OCI-LY7 (cell line): Measurements from ENCODE around the gene EWSR1. TPM values are rescaled to one million over a fixed set of nuclear protein-coding genes. Genes with fewer than 3 reads are reported as not detected.

ENCODE experiments used
- BruUV-seq: library from RNA; stranded (reverse); fragments of 400-500 nt; replicated peaks from 2 replicates; lab custom pipeline; 2021; lab: Mats Ljungman, UMichigan
- CTCF ChIA-PET: fragments of 300-600 bp; sonication (Branson Sonifier 250); formaldehyde crosslinking; loops from one replicate; lab custom pipeline; 2022; ENCODE audit warnings: antibody characterized with exemption; ENCODE audit not compliant: unreplicated experiment; lab: Charles Lee
- POLR2A ChIA-PET: fragments of 300-600 bp; sonication (Branson Sonifier 250); formaldehyde crosslinking; loops from one replicate; lab custom pipeline; 2022; ENCODE audit warnings: antibody characterized with exemption; lab: Charles Lee
- DNase-seq: peaks from one replicate; pipeline ENCODE4 v3.0.0-alpha.2; 2015; ENCODE audit warnings: low spot score
- H2AFZ ChIP-seq: fragments of 200-600 bp; sonication (generic), shearing (Covaris generic); 2 replicates; pipeline ENCODE4 v1.6.1; 2014; ENCODE audit warnings: mild to moderate bottlenecking, antibody characterized with exemption, low read length, moderate library complexity
- H3K27ac ChIP-seq: fragments of 200-600 bp; sonication (generic); 2 replicates; pipeline ENCODE4 v1.5.1; 2014; ENCODE audit warnings: mixed run types, low read depth, mild to moderate bottlenecking, moderate library complexity, low read length, inconsistent platforms; ENCODE audit not compliant: poor library complexity, severe bottlenecking
- H3K36me3 ChIP-seq: fragments of 200-600 bp; sonication (generic); 2 replicates; pipeline ENCODE4 v1.6.1; 2014; ENCODE audit warnings: mild to moderate bottlenecking, antibody characterized with exemption, low read length, moderate library complexity, mixed read lengths; ENCODE audit not compliant: insufficient read depth
- H3K4me1 ChIP-seq: fragments of 200-600 bp; sonication (generic); 2 replicates; pipeline ENCODE4 v1.5.1; 2014; ENCODE audit warnings: mild to moderate bottlenecking, low read length; ENCODE audit not compliant: insufficient read depth, poor library complexity, severe bottlenecking
- H3K4me2 ChIP-seq: fragments of 200-600 bp; sonication (generic); 2 replicates; pipeline ENCODE4 v1.6.1; 2014; ENCODE audit warnings: mild to moderate bottlenecking, low read length
- H3K4me3 ChIP-seq: fragments of 200-600 bp; sonication (generic); 2 replicates; pipeline ENCODE4 v1.5.1; 2014; ENCODE audit warnings: mild to moderate bottlenecking, low read depth, low read length; ENCODE audit not compliant: poor library complexity, severe bottlenecking
- H3K79me2 ChIP-seq: fragments of 200-600 bp; sonication (generic); 2 replicates; pipeline ENCODE4 v1.6.1; 2016; ENCODE audit warnings: low read depth, mild to moderate bottlenecking, low read length, moderate library complexity, mixed read lengths; ENCODE audit not compliant: insufficient read depth
- H3K9me2 ChIP-seq: fragments of 200-600 bp; sonication (generic); 2 replicates; pipeline ENCODE4 v1.6.1; 2016; ENCODE audit warnings: mild to moderate bottlenecking, low read length, mixed read lengths; ENCODE audit not compliant: insufficient read depth
- H3K9me3 ChIP-seq: fragments of 200-600 bp; sonication (generic); 2 replicates; pipeline ENCODE4 v1.6.1; 2014; ENCODE audit warnings: mild to moderate bottlenecking, mixed run types, low read length, mixed read lengths
- H4K20me1 ChIP-seq: fragments of 200-600 bp; sonication (generic); 2 replicates; pipeline ENCODE4 v1.6.1; 2014; ENCODE audit warnings: mild to moderate bottlenecking, antibody characterized with exemption, low read length, moderate library complexity, mixed read lengths; ENCODE audit not compliant: insufficient read depth
- EZH2phosphoT487 ChIP-seq: fragments of 200-600 bp; sonication (generic); IDR thresholded peaks from 2 replicates; pipeline ENCODE4 v1.6.1; 2018; ENCODE audit warnings: low read depth, borderline replicate concordance, mild to moderate bottlenecking, mixed run types, antibody characterized with exemption, low read length, moderate library complexity, mixed read lengths
- intact Hi-C: fragments of 100-400 bp; cut with micrococcal nuclease; formaldehyde crosslinking; loops from one replicate; pipeline ENCODE4 v1.10.0; 2022; ENCODE audit not compliant: unreplicated experiment
- microRNA-seq: library from miRNA; unstranded; fragments of <30 nt; microRNA quantifications from one replicate; pipeline ENCODE4 v1.2.0, GENCODE V29; 2022; ENCODE audit warnings: borderline replicate concordance
- small RNA-seq: library from RNA; depleted of rRNA; stranded (forward); fragments of <200 nt; gene quantifications from one replicate; pipeline ENCODE3, GENCODE V24; 2014
- total RNA-seq, 2 experiments: library from RNA; depleted of rRNA in 1 of 2; stranded (reverse); fragments of >200 nt in 1 of 2; shearing (Covaris generic) in 1 of 2; gene quantifications; 2 replicates each; pipeline ENCODE4 v1.2.3, GENCODE V29; 2014 to 2022
- TF ChIP-seq, protein P1 (sequence below): fragments of 200-600 bp; sonication (generic); conservative IDR thresholded peaks from 2 replicates; pipeline ENCODE4 v1.5.1; 2014; ENCODE audit warnings: mild to moderate bottlenecking, antibody characterized with exemption, low read length, moderate library complexity, mixed read lengths

The EWSR1 gene
- total RNA-seq, 2 experiments from 2014 or later, result 270 to 333 TPM

DNA sequence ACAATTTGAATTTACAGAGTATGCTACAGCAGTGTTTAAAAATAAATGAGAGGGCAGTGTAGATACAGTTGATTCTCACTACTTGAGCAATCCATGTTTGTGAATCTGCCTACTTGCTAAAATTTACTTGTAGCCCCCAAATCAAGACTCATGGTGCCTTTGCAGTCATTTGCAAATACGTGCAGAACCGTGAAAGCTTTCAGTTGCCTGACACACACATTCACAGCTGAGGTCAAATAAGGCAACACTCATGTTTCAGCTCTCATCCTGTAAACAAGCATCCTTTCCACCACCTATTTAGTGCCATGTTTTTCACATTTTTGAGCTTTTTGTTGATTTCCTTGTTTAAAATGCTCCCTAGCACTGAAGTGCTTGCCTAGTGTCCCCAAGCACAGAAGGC is 80.0 kb downstream of the EWSR1 start:
- no TSS peak for BruUV-seq
- Histone ChIP-seq H2AFZ (no peak overlapping the region), H3K27ac (peak overlapping the region; percentile 96), H3K4me3 (peak overlapping the region; percentile 32), H3K4me2 (peak overlapping the region; percentile 63), H3K4me1 (peaks cover 42% of the 10 kb centered on the region), H3K79me2 (no peaks in the 10 kb centered on the region), H3K9me3 (no peaks in the 10 kb centered on the region), H3K36me3 (peaks cover 100% of the 10 kb centered on the region), H3K9me2 (no peaks in the 10 kb centered on the region), H4K20me1 (no peaks in the 10 kb centered on the region)
- intact Hi-C loops, result loop anchor here (5.0 kb wide), 1 partner anchor 81 kb away; the partner anchor contains the start of genes EWSR1 and RHBDD3
- DNase-seq, result peak; percentile 73
- TF ChIP-seq, protein P1, sequence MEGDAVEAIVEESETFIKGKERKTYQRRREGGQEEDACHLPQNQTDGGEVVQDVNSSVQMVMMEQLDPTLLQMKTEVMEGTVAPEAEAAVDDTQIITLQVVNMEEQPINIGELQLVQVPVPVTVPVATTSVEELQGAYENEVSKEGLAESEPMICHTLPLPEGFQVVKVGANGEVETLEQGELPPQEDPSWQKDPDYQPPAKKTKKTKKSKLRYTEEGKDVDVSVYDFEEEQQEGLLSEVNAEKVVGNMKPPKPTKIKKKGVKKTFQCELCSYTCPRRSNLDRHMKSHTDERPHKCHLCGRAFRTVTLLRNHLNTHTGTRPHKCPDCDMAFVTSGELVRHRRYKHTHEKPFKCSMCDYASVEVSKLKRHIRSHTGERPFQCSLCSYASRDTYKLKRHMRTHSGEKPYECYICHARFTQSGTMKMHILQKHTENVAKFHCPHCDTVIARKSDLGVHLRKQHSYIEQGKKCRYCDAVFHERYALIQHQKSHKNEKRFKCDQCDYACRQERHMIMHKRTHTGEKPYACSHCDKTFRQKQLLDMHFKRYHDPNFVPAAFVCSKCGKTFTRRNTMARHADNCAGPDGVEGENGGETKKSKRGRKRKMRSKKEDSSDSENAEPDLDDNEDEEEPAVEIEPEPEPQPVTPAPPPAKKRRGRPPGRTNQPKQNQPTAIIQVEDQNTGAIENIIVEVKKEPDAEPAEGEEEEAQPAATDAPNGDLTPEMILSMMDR, result no peak
- TF ChIP-seq EZH2phosphoT487, result no peak
- ChIA-PET POLR2A (interaction anchor here (0.8 to 4.0 kb wide), 5 partner anchors 11 to 38 kb away, joined by 3 to 16 read pairs (median 5); no protein-coding TSS in a partner anchor), CTCF (interaction anchor here (0.6 to 1.1 kb wide), 3 partner anchors 10 to 240 kb away, joined by 3 to 4 read pairs (median 4); no protein-coding TSS in a partner anchor)

GRCh38 chr22:29348956-29349355 is 80.9 kb downstream of the EWSR1 start:
- CTCF ChIA-PET, result interaction anchor here (1.1 kb wide), 1 partner anchor 9 kb away, joined by 4 read pairs; no protein-coding TSS in a partner anchor
- peaks cover 100% of the 10 kb centered on the region for H3K36me3 ChIP-seq

More at GRCh38 chr22:29348956-29349355, 80.9 kb downstream of the EWSR1 start:
- peaks cover 42% of the 10 kb centered on the region for H3K4me1 ChIP-seq
- TF ChIP-seq, protein P1, result no peak
- TF ChIP-seq EZH2phosphoT487, result no peak
- no peaks in the 10 kb centered on the region for H4K20me1 ChIP-seq
- POLR2A ChIA-PET, result interaction anchor here (1.2 to 4.0 kb wide), 2 partner anchors 15 to 37 kb away, joined by 3 to 16 read pairs; no protein-coding TSS in a partner anchor
- no peak overlapping the region for H2AFZ ChIP-seq
- H3K4me2 ChIP-seq, result peak overlapping the region; percentile 63
- H3K27ac ChIP-seq, result peak overlapping the region; percentile 96
- no TSS peak for BruUV-seq
- no peaks in the 10 kb centered on the region for H3K9me2 ChIP-seq
- DNase-seq, result no peak
- intact Hi-C loops, result loop anchor here (5.0 kb wide), 1 partner anchor 82 kb away; the partner anchor contains the start of genes EWSR1 and RHBDD3
- H3K4me3 ChIP-seq, result no peak overlapping the region
- no peaks in the 10 kb centered on the region for H3K79me2 ChIP-seq
- no peaks in the 10 kb centered on the region for H3K9me3 ChIP-seq

Small RNA genes lying within 50 kb of the gene (microRNA-seq; reads per million reads assigned to microRNA genes)
- 144 reads per million, percentile 62 among the genes with 10 or more reads in this experiment for gene MIR3653

Small RNA genes lying within 50 kb of the gene (small RNA-seq; reads per million reads assigned to genes)
- not detected for gene MIR3653

Other genes with a start within 250 kb of the EWSR1 start
- not detected in 2 replicates for gene C22orf31, start 206.4 kb upstream of the EWSR1 start, total RNA-seq (2014; rRNA removed; shearing (Covaris generic))
- not detected in 2 replicates for gene C22orf31, start 206.4 kb upstream of the EWSR1 start, total RNA-seq (2022)
- gene KREMEN1, start 195.2 kb upstream of the EWSR1 start, total RNA-seq (2014; rRNA removed; shearing (Covaris generic)), result not detected in 2 replicates
- gene KREMEN1, start 195.2 kb upstream of the EWSR1 start, total RNA-seq (2022), result not detected in 2 replicates
- not detected in 2 replicates for gene EMID1, start 62.4 kb upstream of the EWSR1 start, total RNA-seq (2014; rRNA removed; shearing (Covaris generic))
- not detected in 2 replicates for gene EMID1, start 62.4 kb upstream of the EWSR1 start, total RNA-seq (2022)
- 37.9 and 44.5 TPM in 2 replicates for gene RHBDD3, start 287 bp upstream of the EWSR1 start, total RNA-seq (2014; rRNA removed; shearing (Covaris generic))
- gene RHBDD3, start 287 bp upstream of the EWSR1 start, total RNA-seq (2022), result 38.6 and 39.2 TPM in 2 replicates
- gene GAS2L1, start 38.4 kb downstream of the EWSR1 start, total RNA-seq (2014; rRNA removed; shearing (Covaris generic)), result not detected in 2 replicates
- not detected in 2 replicates for gene GAS2L1, start 38.4 kb downstream of the EWSR1 start, total RNA-seq (2022)
- 2.7 and 5.2 TPM in 2 replicates for gene RASL10A, start 47.4 kb downstream of the EWSR1 start, total RNA-seq (2014; rRNA removed; shearing (Covaris generic))
- gene RASL10A, start 47.4 kb downstream of the EWSR1 start, total RNA-seq (2022), result 23.3 and 23.7 TPM in 2 replicates
- gene AP1B1, start 120.3 kb downstream of the EWSR1 start, total RNA-seq (2014; rRNA removed; shearing (Covaris generic)), result 84.6 and 111 TPM in 2 replicates
- gene AP1B1, start 120.3 kb downstream of the EWSR1 start, total RNA-seq (2022), result 156 and 162 TPM in 2 replicates
- gene RFPL1, start 170.3 kb downstream of the EWSR1 start, total RNA-seq (2014; rRNA removed; shearing (Covaris generic)), result not detected in 2 replicates
- gene RFPL1, start 170.3 kb downstream of the EWSR1 start, total RNA-seq (2022), result not detected in 2 replicates
- not detected in 2 replicates for gene NEFH, start 211.9 kb downstream of the EWSR1 start, total RNA-seq (2014; rRNA removed; shearing (Covaris generic))
- not detected in 2 replicates for gene NEFH, start 211.9 kb downstream of the EWSR1 start, total RNA-seq (2022)